Measurements from ENCODE around the gene MAPKAPK3.
A peak's percentile ranks its signal among the peaks of the same experiment; 100 is the strongest.

The MAPKAPK3 gene

DNA sequence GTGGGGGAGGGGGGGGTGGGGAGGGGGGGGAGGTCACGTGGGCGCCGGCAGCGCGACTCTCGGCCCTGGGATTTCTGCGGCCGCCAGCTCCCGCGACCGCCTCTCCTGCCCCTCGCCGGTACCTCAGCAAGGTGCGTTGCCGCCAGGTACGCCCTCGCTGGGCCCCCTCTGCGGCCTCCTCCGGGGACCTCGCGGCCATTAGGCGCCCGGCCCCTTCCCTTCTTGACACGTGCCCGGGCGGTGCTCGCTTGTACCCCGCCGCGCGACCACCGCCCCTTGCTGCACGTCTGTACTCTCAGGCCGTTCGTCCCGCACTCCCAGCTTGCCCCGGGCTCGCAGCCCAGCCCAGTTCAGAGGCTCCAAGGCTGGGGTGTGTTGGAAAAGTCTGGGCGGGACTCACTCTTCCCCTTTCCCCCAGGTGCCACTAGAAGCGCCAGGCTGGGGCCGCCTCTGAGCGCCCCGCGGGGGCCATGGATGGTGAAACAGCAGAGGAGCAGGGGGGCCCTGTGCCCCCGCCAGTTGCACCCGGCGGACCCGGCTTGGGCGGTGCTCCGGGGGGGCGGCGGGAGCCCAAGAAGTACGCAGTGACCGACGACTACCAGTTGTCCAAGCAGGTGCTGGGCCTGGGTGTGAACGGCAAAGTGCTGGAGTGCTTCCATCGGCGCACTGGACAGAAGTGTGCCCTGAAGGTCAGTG is at the start of gene MAPKAPK3:
Gene MAPKAPK3 (plus strand): TSS at position 56 of the 696 bp plus-strand sequence. CDS start 415 bp downstream, at position 471.
- H3K27me3 Mint-ChIP-seq (ENCODE audit: low read depth): peaks cover 3% of the 10 kb centered on the region
- peak within 1 kb of the TSS; percentile 78 to 85 (median 83) for H3K4me3 Mint-ChIP-seq
- no peaks in the 10 kb centered on the region for H3K9me3 Mint-ChIP-seq
- TF ChIP-seq, protein P1, sequence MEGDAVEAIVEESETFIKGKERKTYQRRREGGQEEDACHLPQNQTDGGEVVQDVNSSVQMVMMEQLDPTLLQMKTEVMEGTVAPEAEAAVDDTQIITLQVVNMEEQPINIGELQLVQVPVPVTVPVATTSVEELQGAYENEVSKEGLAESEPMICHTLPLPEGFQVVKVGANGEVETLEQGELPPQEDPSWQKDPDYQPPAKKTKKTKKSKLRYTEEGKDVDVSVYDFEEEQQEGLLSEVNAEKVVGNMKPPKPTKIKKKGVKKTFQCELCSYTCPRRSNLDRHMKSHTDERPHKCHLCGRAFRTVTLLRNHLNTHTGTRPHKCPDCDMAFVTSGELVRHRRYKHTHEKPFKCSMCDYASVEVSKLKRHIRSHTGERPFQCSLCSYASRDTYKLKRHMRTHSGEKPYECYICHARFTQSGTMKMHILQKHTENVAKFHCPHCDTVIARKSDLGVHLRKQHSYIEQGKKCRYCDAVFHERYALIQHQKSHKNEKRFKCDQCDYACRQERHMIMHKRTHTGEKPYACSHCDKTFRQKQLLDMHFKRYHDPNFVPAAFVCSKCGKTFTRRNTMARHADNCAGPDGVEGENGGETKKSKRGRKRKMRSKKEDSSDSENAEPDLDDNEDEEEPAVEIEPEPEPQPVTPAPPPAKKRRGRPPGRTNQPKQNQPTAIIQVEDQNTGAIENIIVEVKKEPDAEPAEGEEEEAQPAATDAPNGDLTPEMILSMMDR (IDR thresholded peaks at IDR 0.05; ENCODE audit: unreplicated experiment in 3 of 3): no peak
- peaks cover 32% of the 10 kb centered on the region for H3K4me1 Mint-ChIP-seq
- peak within 1 kb of the TSS; percentile 9 to 77 (median 76) for H3K27ac Mint-ChIP-seq
- peaks cover 7% of the 10 kb centered on the region for H3K36me3 Mint-ChIP-seq (ENCODE audit: low read depth)

- no peaks in the 10 kb centered on the region for H3K36me3 Mint-ChIP-seq (ENCODE audit: low read depth)
- TF ChIP-seq, protein P1 (IDR thresholded peaks at IDR 0.05; ENCODE audit: unreplicated experiment in 3 of 3): no peak
- H3K27ac Mint-ChIP-seq: peak within 1 kb of the TSS; percentile 96 to 99 (median 99)
- peaks cover 20% of the 10 kb centered on the region for H3K4me1 Mint-ChIP-seq
- H3K9me3 Mint-ChIP-seq: no peaks in the 10 kb centered on the region
- H3K27me3 Mint-ChIP-seq (ENCODE audit: low read depth): no peaks in the 10 kb centered on the region
- H3K4me3 Mint-ChIP-seq: peak within 1 kb of the TSS; percentile 97 to 99 (median 99)
Observed at GRCh38 chr3:50567386-50568167, 49.4 kb upstream of the MAPKAPK3 start, which contains the start of gene C3orf18. Gene C3orf18, minus strand, starts transcription at chr3:50567747. Its CDS starts 2,048 bp downstream, at chr3:50565699.

DNA sequence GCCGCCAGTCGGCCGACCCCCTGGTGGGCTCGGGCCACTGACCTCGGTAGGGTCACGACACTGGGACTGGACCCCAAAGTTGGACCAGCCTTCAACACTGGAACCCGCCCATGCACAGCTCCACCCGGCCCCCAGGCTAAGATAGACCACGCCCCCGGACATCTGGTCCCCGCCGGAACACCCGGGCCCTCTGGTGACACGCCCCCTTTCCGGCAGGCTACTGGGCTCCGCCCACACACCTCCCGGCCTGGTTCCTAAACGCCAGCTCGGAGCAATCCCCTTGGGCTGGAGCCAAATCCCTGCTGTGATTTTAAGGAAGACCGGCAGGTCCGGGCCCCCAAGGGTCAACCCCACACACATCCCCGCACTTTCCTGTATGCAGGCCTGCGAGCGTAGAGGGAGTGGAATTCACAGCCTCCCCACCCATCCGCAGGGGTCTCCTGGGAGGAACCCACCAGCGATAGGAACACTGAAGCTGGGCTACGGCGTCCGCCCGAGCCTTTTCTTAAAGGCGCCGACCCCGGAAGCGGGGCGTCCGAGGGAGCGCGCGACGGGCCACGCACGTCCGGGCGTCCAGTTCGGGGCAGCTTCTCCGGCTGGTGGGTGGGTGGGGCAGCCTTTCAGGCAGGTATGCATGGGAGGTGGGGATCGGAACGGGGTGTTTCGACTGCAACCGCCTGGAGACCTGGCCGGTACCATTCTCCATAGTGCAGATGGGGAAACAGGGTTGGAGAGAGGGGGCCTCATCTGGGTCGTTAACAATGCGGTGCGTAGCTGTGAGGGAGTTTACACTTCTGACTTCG is 47.8 kb upstream of the MAPKAPK3 start, which contains the start of gene HEMK1:
Gene HEMK1 (plus strand): TSS at position 576 of the 803 bp plus-strand sequence. CDS start 1,583 bp downstream, outside the sequence.
- Mint-ChIP-seq H3K27ac (peak within 1 kb of the TSS; percentile 96 to 99 (median 99)), H3K9me3 (no peaks in the 10 kb centered on the region), H3K4me1 (peaks cover 20% of the 10 kb centered on the region), H3K27me3 (ENCODE audit: low read depth) (no peaks in the 10 kb centered on the region), H3K36me3 (ENCODE audit: low read depth) (no peaks in the 10 kb centered on the region), H3K4me3 (peak within 1 kb of the TSS; percentile 97 to 99 (median 99))
- TF ChIP-seq, protein P1 (IDR thresholded peaks at IDR 0.05; ENCODE audit: unreplicated experiment in 3 of 3): no peak

DNA sequence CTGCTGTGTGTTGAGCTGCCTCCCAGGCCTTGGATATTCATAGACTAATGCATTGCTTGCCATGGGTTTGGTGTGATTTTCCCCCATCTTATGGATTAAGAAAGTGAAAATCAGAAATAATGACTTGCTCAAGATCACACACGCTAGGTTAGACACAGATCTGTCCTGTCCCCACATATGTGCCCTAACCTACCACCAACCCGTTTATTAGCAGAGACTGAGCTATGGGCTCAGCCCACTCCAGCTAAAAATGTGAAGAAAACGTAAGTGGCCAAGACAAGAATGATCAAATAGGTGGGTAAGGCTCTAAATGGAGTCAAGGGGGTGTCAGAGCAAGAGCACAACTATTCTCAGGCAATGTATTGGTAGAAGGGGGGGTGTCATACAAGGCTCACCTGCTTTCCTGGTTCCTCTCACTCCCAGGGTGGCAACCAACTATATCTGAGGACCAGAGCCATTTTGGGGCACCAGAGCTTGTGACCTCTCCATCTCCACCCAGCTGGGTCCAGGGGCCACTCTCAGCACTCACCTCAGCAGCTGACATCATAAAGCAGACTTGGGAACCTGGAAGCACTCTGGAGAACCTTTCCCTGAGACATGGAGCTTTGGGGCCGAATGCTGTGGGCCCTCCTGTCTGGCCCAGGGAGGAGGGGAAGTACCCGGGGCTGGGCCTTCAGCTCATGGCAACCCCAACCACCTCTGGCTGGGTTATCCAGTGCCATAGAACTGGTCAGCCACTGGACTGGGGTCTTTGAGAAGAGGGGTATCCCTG is 46.3 kb upstream of the MAPKAPK3 start:
- peaks cover 20% of the 10 kb centered on the region for H3K4me1 Mint-ChIP-seq
- no peaks in the 10 kb centered on the region for H3K27me3 Mint-ChIP-seq (ENCODE audit: low read depth)

More for the DNA sequence above, 46.3 kb upstream of the MAPKAPK3 start:
- no peaks in the 10 kb centered on the region for H3K36me3 Mint-ChIP-seq (ENCODE audit: low read depth)
- H3K4me3 Mint-ChIP-seq: peak overlapping the region; percentile 97 to 99 (median 99)
- H3K9me3 Mint-ChIP-seq: no peaks in the 10 kb centered on the region
- peak overlapping the region; percentile 74 to 99 (median 96) for H3K27ac Mint-ChIP-seq
- TF ChIP-seq, protein P1 (IDR thresholded peaks at IDR 0.05; ENCODE audit: unreplicated experiment in 3 of 3): no peak
